CD4-positive, alpha-beta T cell treated with Interleukin-6 for 4 hours (primary cell): ENCODE measurements around the gene ESPL1.
A peak's percentile ranks its signal among the peaks of the same experiment; 100 is the strongest.

ENCODE experiments used
- DNase-seq: peaks from one replicate; pipeline ENCODE4 v3.0.0-alpha.2; 2020; ENCODE audit warnings: mixed read lengths

The ESPL1 gene

GRCh38 chr12:53231921-53232645 lies 36.0 kb upstream of the ESPL1 start, which contains the start of gene RARG:
Gene RARG, minus strand, starts transcription at chr12:53232209. Its CDS starts 4,664 bp downstream, at chr12:53227545.
- peak; percentile 86 for DNase-seq

GRCh38 chr12:53232646-53233461 lies 35.2 kb upstream of the ESPL1 start:
- peak; percentile 65 for DNase-seq

DNA sequence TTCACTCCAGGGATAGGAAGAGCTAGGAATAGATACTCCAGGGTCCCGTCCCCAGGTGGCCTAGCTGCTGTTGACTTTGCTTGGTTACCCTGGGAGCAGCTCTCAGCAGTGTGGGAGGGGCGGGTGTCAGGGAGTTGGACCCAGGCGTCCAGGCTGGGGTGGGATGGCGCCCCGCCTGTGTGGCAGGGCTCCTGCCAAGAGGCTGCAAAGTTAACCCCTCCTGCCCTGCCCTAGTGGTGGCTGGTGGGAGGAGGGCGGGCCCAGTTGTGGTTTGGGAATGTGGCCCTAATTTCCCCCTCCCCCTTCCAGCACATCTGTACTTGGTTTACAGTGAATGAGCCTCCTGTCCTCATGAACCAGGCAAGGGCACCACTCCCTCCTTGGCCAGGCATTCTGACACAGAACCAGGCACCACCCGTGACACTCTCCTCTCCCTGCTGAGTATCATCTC lies 34.4 kb upstream of the ESPL1 start:
- DNase-seq, result no peak

GRCh38 chr12:53234271-53234914 lies 33.7 kb upstream of the ESPL1 start:
- peak; percentile 39 for DNase-seq

GRCh38 chr12:53235164-53235563 lies 32.9 kb upstream of the ESPL1 start:
- DNase-seq, result no peak

- DNase-seq, result no peak
Observed at GRCh38 chr12:53235742-53236442, 32.2 kb upstream of the ESPL1 start.

GRCh38 chr12:53236443-53237111 lies 31.5 kb upstream of the ESPL1 start:
- peak; percentile 47 for DNase-seq

DNA sequence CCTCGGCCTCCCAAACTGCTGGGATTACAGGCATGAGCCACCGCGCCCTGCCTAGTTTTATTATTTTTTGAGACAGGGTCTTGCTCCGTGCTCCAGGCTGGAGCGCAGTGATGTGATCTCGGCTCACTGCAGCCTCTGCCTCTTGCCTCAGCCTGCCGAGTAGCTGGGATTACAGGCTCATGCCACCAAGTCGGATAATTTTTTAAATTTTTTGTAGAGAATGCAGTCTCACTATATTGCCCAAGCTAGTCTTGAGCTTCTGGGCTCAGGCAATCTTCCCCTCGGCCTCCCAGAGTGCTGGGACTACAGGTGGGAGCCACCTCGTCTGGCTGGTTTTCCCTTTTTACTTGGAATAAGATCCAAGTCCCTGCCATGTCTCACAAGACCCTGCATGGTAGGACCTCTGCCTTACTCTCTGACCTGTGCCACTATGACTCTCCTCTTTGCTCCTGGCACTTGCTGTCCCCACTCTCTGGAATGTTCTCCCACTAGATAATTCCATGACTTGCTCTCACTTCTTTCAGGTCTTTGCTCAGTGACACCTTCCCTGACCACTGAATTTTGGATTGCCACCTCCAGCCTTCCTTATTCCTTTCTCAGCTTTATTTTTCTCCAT lies 28.3 kb upstream of the ESPL1 start:
- DNase-seq, result no peak

GRCh38 chr12:53241623-53242412 lies 26.3 kb upstream of the ESPL1 start:
- no peak for DNase-seq

DNA sequence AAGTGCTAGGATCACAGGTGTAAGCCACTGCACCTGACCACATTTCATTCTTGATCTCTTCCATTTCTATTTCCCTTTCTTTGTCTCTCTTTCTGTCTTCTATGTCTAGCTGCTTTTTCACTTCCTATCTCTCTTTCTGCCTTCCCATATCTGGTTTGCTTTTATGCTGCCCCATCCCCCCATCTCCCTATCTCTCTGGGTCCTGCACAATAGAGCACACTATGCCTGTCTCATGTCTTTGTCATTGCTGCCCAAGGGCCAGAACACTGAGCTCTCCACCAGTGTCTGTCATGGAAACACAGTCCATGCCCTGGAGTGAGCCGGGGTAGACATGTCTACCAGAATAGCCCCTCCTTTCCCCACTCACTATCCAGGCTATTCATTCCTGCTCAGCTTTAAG lies 23.8 kb upstream of the ESPL1 start:
- DNase-seq, result no peak

GRCh38 chr12:53245286-53245685 lies 22.8 kb upstream of the ESPL1 start:
- DNase-seq, result no peak

- peak; percentile 83 for DNase-seq
Observed at GRCh38 chr12:53251477-53252348, 16.4 kb upstream of the ESPL1 start.

DNA sequence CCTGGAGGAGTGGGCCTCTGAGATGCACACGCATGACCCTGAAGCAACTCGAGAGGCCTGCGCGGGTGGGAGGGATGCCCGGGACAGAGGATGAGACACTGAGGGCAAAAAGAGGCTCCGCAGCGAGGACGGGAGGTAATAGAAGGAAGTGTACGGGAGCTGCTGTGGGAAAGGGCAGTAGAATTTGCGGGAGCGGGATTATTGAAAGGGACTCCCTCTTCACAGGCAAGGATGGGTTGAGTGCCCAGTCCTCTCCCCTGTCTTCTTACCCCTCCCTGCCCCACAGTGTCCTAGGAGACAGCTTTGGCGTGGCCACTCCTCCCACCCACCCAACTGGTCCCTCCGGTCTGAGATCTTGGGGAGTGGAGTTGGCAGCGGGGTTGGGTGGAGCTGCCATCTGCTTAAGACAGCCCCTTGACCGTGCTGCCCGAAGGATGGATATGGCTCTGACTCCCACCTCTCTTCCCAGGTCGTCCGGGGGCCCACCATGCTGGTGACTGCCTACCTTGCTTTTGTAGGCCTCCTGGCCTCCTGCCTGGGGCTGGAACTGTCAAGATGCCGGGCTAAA lies 15.7 kb upstream of the ESPL1 start:
- no peak for DNase-seq

DNA sequence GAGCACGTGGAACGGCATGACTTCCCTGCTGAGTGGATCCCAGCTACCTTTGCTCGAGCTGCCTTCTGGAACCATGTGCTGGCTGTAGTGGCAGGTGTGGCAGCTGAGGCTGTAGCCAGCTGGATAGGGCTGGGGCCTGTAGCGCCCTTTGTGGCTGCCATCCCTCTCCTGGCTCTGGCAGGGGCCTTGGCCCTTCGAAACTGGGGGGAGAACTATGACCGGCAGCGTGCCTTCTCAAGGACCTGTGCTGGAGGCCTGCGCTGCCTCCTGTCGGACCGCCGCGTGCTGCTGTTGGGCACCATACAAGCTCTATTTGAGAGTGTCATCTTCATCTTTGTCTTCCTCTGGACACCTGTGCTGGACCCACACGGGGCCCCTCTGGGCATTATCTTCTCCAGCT lies 14.8 kb upstream of the ESPL1 start:
- DNase-seq, result no peak

- DNase-seq, result no peak
Observed at GRCh38 chr12:53254816-53255545, 13.1 kb upstream of the ESPL1 start.

GRCh38 chr12:53255996-53256395 lies 12.1 kb upstream of the ESPL1 start:
- DNase-seq, result no peak

GRCh38 chr12:53258541-53259539 lies 9.3 kb upstream of the ESPL1 start:
- DNase-seq, result no peak

- no peak for DNase-seq
Observed at GRCh38 chr12:53259891-53260290, 8.2 kb upstream of the ESPL1 start.
